Measurements from ENCODE around the gene LAMTOR2.
"Not testable (repeated sequence)": the region's sequence is repeated elsewhere in the genome, so short reads cannot be mapped to it uniquely, and the experiment has no call there.

LAMTOR2 gene

DNA sequence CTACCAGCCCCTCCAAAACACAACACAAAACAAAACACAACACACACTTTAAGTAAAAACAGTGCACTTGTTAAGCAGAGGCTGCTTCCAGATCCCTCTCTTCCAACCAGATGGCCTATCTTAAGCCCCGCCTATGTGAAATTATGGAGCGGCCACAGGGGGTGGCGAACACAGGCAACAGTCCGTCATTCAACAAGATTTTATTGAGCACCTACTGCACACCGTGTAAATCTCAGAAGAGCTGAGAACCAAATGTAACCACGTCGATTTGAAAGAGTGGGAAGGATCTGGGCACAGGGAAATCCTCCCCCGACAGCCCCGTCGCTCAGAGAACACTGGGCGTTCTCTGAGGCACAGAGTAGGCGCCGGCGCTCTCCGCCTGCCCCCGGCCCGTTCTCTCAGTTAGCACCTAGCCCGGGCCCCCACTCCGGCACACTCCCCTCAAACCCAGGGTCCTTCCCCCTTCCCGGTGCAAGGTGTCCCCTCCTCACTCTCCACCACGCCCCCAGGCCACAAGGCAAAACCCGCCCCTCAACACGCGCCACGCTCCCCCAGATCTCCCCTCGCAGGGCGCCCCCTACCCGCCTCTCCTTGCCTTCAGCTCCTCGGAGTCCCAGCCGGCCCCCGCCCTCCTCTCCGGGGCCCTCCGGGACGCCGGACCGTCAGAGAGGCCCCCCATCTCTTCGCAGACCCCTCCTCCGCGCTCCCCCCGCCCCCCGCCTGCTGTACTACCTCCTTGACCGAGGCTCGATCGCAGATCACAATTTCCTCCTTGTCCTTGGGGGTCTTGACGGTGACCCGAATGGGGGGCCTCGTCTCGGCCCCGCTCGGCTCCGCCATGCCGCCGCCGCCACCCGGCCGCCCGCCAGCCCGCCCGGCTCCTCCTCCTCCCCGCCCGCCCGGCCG is 1.5 kb upstream of the LAMTOR2 start:
- DNase-seq (ENCODE audit: low read depth) = peak; percentile 58

DNA sequence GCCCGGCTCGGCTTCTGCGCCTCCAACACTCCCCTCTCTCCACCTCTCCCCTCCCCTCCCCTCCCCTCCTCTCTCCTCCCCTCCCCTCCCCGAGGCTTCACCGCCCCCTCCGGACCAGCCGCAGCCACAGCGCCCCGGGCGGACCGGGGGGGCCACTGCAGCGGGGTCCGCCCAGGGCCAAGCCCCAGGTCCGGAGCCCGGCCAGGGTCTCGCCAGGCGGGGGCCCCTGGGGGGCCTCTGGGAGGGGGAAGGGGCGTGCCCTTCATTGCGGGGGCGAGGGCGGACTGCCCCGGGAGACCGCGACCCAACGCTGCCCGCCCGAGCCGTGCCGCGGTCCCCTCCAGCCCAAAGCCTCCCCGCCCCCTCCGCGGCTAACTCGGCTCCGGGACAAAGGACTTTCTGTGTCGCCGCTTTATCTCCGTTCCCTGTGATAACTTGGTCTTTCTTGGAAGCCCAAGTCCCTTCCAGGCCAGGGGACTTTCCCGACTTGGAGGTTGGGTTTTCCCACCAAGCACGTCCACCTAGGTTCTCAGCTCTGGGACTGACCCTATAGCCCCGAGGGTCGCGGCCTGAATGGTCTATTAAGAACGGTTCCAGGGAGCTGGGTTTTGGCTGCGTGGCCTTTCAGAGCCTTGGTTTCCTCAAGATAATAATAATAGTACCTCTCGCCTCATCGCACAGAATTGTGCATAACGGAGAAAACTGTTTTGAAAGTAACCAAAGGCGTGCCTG is 648 bp upstream of the LAMTOR2 start, which contains the start of gene UBQLN4:
TSS of gene UBQLN4 (minus strand) at position 31 of the 732 bp plus-strand sequence. CDS start 97 bp downstream, outside the sequence.
- DNase-seq (ENCODE audit: low read depth) = peak; percentile 80

GRCh38 chr1:156055281-156056048 is 883 bp downstream of the LAMTOR2 start:
- DNase-seq (ENCODE audit: low read depth) = no peak

DNA sequence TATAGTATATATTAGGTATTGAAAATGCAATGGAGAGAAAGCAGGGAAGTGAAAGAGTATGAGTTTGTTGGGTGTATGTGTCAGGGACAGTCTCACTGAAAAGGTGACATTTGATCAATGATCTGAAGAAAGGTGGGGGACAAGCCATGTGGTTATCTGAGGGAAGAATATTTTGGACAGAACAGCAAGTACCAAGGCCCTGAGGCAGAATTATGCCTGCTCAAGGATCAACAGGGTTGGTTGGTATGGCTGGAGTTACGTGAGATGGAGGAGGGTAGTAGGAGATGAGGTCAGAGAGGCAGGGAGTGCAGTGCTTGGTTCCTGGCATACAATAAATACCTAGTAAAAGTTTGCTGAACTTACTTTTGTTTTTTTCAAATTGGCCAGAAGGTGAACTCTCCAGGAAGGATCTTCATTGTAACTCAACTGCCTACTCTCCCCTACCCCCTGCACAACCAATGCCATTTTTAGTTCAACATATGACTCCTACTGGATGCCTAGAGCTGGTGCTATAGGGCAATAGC is 1.8 kb downstream of the LAMTOR2 start:
- no peak for DNase-seq (ENCODE audit: low read depth)

- DNase-seq (ENCODE audit: low read depth) = no peak
These were observed 6.5 kb downstream of the LAMTOR2 start, which contains the start of gene RAB25 for GRCh38 chr1:156060937-156061636. TSS of gene RAB25 (plus strand) at chr1:156061160. CDS start at chr1:156061401, 241 bp downstream.

DNA sequence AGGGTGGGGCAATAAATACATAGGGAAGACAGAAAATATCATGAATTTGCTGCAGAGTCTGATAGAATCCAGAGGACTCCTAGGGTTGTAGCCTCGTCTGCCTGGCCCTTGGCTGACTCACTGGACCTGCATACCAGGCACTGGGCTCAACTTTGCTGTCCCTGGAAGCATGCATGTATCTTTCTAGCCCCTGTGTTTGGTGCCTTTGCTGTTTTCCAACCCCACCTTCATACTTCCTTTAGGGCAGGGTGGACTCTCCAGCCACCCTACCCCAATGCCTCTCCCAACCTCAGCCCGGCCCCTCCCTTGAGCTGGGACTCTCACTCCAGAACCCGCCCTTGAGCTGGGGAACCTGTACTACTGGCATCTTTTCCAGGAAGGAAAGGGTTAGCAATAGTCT is 7.6 kb downstream of the LAMTOR2 start:
- DNase-seq (ENCODE audit: low read depth) = no peak

- DNase-seq (ENCODE audit: low read depth) = no peak
These were observed 9.4 kb downstream of the LAMTOR2 start for GRCh38 chr1:156063997-156064285.

DNA sequence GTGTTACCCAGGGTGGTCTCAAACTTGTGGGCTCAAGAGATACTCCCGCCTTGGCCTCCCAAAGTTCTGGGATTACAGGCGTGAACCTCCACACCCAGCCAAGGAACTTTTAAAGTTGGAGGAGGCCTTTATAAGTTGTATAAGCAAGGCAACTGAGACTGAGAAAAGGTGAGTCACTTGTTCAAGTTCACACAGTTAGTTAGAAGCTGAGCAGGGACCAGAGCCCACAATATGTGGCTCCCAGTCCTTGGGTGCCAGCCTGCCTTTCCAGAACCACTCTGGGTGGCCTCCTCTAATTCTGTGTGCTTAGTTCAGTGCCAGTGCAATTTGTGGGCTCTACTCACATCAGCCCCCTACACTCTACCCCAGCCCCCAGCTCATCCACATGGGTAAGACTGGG is 10.0 kb downstream of the LAMTOR2 start:
- no peak for DNase-seq (ENCODE audit: low read depth)

DNA sequence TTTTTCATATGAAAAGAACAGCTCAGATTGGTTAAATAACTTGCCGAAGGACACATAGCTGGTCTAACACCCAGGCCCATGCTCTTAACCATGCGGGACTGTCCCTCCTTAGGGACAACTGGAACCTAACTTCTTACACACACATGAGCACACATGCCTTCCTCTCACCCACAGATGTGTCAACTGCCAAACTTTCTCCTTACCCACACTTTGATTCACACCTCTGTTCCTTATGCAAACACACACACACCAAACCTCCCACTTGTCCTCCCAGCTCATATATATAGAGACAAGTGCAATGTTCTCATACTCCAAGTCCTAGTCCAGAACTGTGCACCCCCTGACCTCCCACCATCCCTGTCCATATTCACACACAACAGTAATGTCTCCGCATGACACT is 10.6 kb downstream of the LAMTOR2 start:
- DNase-seq (ENCODE audit: low read depth) = no peak

DNA sequence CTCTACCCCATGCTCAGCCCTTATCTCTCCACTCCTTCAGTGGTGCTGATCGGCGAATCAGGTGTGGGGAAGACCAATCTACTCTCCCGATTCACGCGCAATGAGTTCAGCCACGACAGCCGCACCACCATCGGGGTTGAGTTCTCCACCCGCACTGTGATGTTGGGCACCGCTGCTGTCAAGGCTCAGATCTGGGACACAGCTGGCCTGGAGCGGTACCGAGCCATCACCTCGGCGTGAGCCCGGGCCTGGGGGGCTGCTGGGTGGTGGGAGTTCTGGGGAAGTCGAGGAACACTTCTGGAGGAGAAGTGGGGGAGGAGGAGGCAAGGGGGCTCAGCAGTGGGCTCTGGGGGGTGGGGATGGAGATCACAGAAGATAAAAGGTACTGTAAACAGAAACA is 11.3 kb downstream of the LAMTOR2 start:
- DNase-seq (ENCODE audit: low read depth) = no peak

DNA sequence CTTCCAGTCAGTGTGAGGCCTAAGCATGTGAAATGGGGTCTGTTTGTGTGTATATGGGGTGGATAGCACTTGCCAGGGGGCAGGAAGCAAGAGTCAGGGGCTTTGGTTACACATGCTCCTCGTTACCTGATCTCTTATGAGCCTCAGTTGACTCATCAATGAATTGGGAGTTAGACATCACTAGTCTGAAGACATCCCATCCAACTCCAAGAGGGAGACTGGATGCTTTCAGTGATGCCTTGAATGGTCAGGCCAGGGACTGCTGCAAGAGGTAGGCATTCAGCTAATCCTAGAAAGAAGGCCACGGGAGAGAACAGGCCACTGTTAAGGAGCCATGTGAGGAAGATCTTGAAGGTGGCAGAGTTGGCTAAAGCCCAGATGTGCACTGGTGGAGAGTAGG is 12.7 kb downstream of the LAMTOR2 start:
- DNase-seq (ENCODE audit: low read depth) = no peak

- no peak for DNase-seq (ENCODE audit: low read depth)
These were observed 15.2 kb downstream of the LAMTOR2 start for GRCh38 chr1:156069490-156070455.

DNA sequence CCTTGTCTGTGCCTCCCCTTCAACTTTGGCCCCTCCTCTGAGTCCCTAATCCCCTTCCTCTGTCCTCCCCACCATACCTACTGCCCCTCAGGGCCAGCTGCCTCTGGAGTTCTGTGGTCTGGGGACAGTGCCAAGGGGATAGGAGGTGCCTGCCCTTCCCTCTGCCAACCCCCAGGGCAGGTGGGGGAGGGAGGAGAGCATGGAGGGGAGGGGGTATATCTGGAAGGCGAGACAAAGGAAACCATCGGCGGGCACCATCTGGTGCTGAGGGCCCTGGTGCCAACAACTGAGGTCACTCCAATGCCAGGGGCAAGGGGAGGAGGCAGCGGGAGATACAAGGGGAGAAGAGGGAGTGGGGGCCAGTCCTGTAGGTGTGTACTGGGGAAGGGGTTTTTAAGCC is 16.0 kb downstream of the LAMTOR2 start:
- DNase-seq (ENCODE audit: low read depth) = no peak

DNA sequence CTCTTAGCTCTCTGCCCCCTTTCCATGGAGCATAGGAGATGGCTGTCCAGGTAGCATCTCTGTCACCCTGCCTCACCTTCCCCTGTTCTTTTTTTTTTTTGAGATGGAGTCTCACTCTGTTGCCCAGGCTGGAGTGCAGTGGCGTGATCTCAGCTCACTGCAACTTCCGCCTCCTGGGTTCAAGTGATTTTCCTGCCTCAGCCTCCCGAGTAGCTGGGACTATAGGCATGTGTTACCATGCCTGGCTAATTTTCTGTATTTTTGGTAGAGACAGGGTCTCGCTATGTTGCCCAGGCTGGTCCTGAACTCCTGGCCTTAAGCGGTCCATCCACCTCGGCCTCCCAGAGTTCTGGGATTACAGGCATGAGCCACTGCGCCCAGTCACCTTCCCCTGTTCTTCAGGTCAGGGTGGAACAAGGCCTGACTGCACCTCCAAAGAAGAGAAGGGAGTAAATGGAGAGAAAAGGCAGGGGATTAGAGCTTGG is 16.8 kb downstream of the LAMTOR2 start:
- not testable (repeated sequence) for DNase-seq (ENCODE audit: low read depth)

- DNase-seq (ENCODE audit: low read depth) = no peak
These were observed 17.7 kb downstream of the LAMTOR2 start for GRCh38 chr1:156072251-156072650.

GRCh38 chr1:156073110-156073687 is 18.6 kb downstream of the LAMTOR2 start:
- no peak for DNase-seq (ENCODE audit: low read depth)

DNA sequence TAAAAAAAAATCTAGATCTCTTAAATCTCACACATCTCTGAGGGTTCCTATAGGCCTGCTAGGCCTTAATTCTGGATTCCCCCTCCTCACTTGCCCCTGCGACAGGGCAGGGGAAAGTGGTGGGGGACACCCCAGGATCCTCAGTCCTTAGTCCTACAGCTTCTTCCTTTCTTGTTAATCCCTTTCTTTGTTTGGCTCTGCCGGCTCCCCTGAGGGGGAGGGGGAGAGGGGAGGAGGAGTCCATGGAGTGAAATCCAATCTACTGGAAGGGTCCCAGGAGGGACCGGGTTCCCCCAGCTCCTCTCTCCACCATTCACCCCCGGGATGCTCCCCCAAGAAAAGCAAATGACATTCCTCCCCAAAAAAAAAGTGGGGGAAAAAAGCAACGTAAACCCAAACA is 19.2 kb downstream of the LAMTOR2 start:
- DNase-seq (ENCODE audit: low read depth) = no peak

- DNase-seq (ENCODE audit: low read depth) = no peak
These were observed 20.1 kb downstream of the LAMTOR2 start for GRCh38 chr1:156074661-156075060.

DNA sequence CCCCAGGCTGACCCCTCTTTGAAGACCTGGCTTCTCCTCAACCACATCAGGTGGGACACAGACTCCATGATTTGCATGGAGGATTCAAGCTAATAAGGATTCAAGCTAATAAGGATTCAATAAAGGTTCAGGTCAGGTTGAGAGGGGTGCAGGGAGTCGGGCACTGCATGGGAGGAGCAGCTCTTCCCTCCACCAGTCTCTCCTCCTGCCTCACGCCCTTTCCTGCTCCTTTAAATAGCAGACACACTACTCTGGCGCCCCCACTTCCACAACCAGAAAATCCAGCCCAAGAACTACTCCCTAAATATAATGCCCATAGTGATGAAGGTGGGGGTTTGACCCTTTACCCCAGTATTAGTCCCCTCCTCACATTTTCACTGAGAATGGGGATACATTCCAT is 20.6 kb downstream of the LAMTOR2 start:
- DNase-seq (ENCODE audit: low read depth) = no peak

DNA sequence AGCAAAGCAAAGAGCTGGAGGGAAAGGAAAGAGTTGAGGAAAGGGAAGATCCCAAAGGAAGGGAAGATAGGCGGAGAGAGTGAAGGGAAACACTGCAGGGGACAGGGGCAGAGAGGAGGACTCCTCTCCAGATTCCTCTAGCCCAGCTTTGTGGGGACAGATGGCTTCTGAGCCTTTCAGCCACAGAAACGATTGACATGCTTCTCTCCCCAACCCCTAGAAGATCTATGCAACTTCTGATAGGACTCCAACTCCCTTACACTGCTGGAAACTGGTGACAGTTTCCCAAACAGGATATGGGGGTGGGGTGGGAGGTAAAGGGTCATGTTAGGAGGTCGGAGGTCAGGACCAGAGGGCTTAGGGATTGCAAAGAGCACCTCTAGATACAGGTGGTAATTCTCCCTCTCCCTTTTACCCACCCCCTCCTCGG is 21.2 kb downstream of the LAMTOR2 start:
- DNase-seq (ENCODE audit: low read depth) = no peak

Data from stimulated activated CD8-positive, alpha-beta memory T cell treated with anti-CD3 and anti-CD28 coated beads, Interleukin-12 subunit alpha, Interleukin-12 subunit beta, amount 100 ng/mL, for 4 hours (primary cell).